Neural crest cell (in vitro differentiated cells): ENCODE measurements around the gene C1orf115. TPM values are rescaled to one million over a fixed set of nuclear protein-coding genes. Genes with fewer than 3 reads are reported as not detected.

Source experiments
- DNase-seq: peaks from one replicate; pipeline ENCODE4 v3.0.0; 2021; ENCODE audit warnings: low read depth, mixed read lengths, low spot score
- H3K27ac Mint-ChIP-seq: one replicate; pipeline ENCODE4 v1.8.0; 2021; ENCODE audit warnings: mild to moderate bottlenecking, mixed read lengths; ENCODE audit not compliant: unreplicated experiment
- H3K27me3 Mint-ChIP-seq: 2 replicates; pipeline ENCODE4 v1.8.0; 2021; ENCODE audit warnings: low read depth, mild to moderate bottlenecking, mixed read lengths
- H3K36me3 Mint-ChIP-seq: 2 replicates; pipeline ENCODE4 v1.8.0; 2021; ENCODE audit warnings: low read depth, mild to moderate bottlenecking, mixed read lengths
- H3K4me1 Mint-ChIP-seq: 2 replicates; pipeline ENCODE4 v1.8.0; 2021; ENCODE audit warnings: mixed read lengths
- H3K4me3 Mint-ChIP-seq: one replicate; pipeline ENCODE4 v1.8.0; 2021; ENCODE audit warnings: mild to moderate bottlenecking, mixed read lengths
- H3K9me3 Mint-ChIP-seq: 2 replicates; pipeline ENCODE4 v1.8.0; 2021; ENCODE audit warnings: mixed read lengths
- total RNA-seq: library from RNA; stranded (reverse); gene quantifications from 2 replicates; pipeline ENCODE4 v1.2.1, GENCODE V29; 2021
- TF ChIP-seq, protein P1 (sequence below): fragments of 200-600 bp; sonication (generic); conservative IDR thresholded peaks from 2 replicates; pipeline ENCODE4 v1.5.0; 2021; ENCODE audit warnings: antibody characterized with exemption, mild to moderate bottlenecking

C1orf115 gene
- total RNA-seq, 1 donor from 2014 or later = 0.75 TPM

DNA sequence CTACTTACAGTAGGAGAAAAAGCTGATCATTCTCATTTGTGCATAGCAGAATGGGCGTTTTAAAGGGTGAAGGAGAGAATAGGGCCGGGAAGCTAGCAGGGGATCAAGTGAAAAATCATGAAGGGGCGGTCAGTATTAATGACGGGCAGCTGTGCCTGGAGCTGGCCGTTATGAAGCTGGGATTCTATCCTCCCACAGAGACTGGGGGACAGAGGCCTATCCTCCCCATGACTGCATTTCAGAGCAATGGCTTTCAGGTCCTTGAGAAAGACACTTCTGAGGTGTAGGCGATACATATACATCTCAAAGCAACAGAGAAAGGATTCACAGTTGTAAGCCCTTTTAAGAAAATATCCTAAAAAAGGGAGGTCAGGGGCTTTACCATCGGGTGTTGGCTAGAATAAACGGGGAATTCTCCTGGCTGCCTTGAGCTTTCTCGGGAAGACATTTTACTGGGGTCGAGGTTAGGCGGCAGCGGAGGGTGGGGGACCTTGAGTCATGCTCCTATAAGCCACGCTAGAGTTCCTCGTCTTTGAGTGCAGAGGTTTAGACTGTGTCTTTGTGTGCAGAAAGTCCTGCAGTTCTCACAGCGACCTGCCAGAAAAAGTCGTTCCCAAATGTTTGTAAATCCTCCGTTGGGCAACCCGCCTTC lies 57.4 kb downstream of the C1orf115 start:
- TF ChIP-seq, protein P1, sequence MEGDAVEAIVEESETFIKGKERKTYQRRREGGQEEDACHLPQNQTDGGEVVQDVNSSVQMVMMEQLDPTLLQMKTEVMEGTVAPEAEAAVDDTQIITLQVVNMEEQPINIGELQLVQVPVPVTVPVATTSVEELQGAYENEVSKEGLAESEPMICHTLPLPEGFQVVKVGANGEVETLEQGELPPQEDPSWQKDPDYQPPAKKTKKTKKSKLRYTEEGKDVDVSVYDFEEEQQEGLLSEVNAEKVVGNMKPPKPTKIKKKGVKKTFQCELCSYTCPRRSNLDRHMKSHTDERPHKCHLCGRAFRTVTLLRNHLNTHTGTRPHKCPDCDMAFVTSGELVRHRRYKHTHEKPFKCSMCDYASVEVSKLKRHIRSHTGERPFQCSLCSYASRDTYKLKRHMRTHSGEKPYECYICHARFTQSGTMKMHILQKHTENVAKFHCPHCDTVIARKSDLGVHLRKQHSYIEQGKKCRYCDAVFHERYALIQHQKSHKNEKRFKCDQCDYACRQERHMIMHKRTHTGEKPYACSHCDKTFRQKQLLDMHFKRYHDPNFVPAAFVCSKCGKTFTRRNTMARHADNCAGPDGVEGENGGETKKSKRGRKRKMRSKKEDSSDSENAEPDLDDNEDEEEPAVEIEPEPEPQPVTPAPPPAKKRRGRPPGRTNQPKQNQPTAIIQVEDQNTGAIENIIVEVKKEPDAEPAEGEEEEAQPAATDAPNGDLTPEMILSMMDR = peak; percentile 32
- Mint-ChIP-seq H3K9me3 (no peaks in the 10 kb centered on the region), H3K27me3 (peaks cover 41% of the 10 kb centered on the region), H3K27ac (peak overlapping the region; percentile 85), H3K4me3 (peak overlapping the region; percentile 97), H3K36me3 (no peaks in the 10 kb centered on the region), H3K4me1 (peaks cover 20% of the 10 kb centered on the region)
- no peak for DNase-seq

DNA sequence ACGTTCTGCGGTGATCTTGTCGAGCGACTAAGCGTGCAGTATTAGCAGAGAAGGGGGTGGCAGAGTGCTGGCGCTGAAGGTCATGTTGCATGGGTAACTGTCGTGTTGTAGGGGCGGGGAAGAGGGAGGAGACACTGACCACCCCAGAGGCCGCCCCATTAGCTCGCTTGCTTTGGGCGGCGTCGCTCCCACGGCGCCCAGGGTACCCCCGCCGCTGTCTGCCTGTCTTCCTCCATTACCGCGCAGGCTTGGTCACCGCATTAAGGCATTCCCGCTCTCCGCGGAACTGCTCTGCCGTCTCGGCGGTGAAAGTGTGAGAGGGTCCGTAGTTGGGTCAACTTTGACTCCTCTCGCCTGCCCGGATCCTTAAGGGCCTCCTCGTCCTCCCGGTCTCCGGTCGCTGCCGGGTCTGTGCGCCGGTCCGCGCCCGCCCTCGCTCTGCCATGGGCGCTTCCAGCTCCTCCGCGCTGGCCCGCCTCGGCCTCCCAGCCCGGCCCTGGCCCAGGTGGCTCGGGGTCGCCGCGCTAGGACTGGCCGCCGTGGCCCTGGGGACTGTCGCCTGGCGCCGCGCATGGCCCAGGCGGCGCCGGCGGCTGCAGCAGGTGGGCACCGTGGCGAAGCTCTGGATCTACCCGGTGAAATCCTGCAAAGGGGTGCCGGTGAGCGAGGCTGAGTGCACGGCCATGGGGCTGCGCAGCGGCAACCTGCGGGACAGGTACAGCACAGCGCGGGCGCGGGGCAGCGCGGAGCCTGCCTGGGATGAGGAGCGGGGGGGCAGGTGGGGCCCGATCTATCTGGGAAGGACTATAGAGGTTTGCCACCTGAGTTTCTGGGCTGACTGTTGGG lies 58.1 kb downstream of the C1orf115 start, which contains the start of gene MTARC2:
MTARC2 (plus strand) TSS at position 234 of the 846 bp plus-strand sequence; CDS start at position 444, 210 bp downstream.
- no peaks in the 10 kb centered on the region for H3K9me3 Mint-ChIP-seq
- H3K36me3 Mint-ChIP-seq = no peaks in the 10 kb centered on the region
- peak within 1 kb of the TSS; percentile 85 for H3K27ac Mint-ChIP-seq
- H3K4me1 Mint-ChIP-seq = peaks cover 20% of the 10 kb centered on the region
- H3K27me3 Mint-ChIP-seq = peaks cover 40% of the 10 kb centered on the region
- TF ChIP-seq, protein P1 = no peak
- H3K4me3 Mint-ChIP-seq = peak within 1 kb of the TSS; percentile 97
- DNase-seq = peak; percentile 57

Other genes with a start within 250 kb of the C1orf115 start
- gene MARK1, start 162.2 kb upstream of the C1orf115 start, total RNA-seq = 14.2 and 14.6 TPM in 2 replicates
- gene MTARC2, start 58.0 kb downstream of the C1orf115 start, total RNA-seq = 4.1 and 5.8 TPM in 2 replicates
- gene MTARC1, start 96.5 kb downstream of the C1orf115 start, total RNA-seq = 28.3 and 28.5 TPM in 2 replicates
- gene HLX, start 189.1 kb downstream of the C1orf115 start, total RNA-seq = 0.43 and 0.61 TPM in 2 replicates